ENCODE data around the gene PRPF40A. TPM values are rescaled to one million over a fixed set of nuclear protein-coding genes. Genes with fewer than 3 reads are reported as not detected.

PRPF40A gene
- total and polyA plus RNA-seq, 9 of the 15 experiments (the other 6 are each of a cell fraction or from before 2014, with no cell fraction given): 168 to 304 (median 264) TPM

GRCh38 chr2:152716805-152717227 is 445 bp downstream of the PRPF40A start (continued):
- TF ChIP-seq, protein P1, sequence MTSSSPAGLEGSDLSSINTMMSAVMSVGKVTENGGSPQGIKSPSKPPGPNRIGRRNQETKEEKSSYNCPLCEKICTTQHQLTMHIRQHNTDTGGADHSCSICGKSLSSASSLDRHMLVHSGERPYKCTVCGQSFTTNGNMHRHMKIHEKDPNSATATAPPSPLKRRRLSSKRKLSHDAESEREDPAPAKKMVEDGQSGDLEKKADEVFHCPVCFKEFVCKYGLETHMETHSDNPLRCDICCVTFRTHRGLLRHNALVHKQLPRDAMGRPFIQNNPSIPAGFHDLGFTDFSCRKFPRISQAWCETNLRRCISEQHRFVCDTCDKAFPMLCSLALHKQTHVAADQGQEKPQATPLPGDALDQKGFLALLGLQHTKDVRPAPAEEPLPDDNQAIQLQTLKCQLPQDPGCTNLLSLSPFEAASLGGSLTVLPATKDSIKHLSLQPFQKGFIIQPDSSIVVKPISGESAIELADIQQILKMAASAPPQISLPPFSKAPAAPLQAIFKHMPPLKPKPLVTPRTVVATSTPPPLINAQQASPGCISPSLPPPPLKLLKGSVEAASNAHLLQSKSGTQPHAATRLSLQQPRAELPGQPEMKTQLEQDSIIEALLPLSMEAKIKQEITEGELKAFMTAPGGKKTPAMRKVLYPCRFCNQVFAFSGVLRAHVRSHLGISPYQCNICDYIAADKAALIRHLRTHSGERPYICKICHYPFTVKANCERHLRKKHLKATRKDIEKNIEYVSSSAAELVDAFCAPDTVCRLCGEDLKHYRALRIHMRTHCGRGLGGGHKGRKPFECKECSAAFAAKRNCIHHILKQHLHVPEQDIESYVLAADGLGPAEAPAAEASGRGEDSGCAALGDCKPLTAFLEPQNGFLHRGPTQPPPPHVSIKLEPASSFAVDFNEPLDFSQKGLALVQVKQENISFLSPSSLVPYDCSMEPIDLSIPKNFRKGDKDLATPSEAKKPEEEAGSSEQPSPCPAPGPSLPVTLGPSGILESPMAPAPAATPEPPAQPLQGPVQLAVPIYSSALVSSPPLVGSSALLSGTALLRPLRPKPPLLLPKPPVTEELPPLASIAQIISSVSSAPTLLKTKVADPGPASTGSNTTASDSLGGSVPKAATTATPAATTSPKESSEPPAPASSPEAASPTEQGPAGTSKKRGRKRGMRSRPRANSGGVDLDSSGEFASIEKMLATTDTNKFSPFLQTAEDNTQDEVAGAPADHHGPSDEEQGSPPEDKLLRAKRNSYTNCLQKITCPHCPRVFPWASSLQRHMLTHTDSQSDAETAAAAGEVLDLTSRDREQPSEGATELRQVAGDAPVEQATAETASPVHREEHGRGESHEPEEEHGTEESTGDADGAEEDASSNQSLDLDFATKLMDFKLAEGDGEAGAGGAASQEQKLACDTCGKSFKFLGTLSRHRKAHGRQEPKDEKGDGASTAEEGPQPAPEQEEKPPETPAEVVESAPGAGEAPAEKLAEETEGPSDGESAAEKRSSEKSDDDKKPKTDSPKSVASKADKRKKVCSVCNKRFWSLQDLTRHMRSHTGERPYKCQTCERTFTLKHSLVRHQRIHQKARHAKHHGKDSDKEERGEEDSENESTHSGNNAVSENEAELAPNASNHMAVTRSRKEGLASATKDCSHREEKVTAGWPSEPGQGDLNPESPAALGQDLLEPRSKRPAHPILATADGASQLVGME (CRISPR knock-in tag; IDR thresholded peaks at IDR 0.05): no peak
- TF ChIP-seq ZNF408 (CRISPR knock-in tag; IDR thresholded peaks at IDR 0.05; ENCODE audit: low read depth) (no peak), LEF1 (IDR thresholded peaks at IDR 0.05) (0 out of 2 replicates have a peak, but pooled peaks have one; percentile 15), ZZZ3 (IDR thresholded peaks at IDR 0.05) (peak; percentile 80; the same call in 1 of the 2 replicates), SAP30 (IDR thresholded peaks at IDR 0.05; ENCODE audit: borderline replicate concordance, insufficient read depth, low read depth, low read length, poor library complexity, severe bottlenecking) (peak; percentile 80), HDGF (IDR thresholded peaks at IDR 0.05) (0 out of 2 replicates have a peak, but pooled peaks have one; percentile 38), ZKSCAN1 (IDR thresholded peaks at IDR 0.05; ENCODE audit: low read depth, low read length) (no peak), NONO (IDR thresholded peaks at IDR 0.05; ENCODE audit: low read depth in 2 of 2, low read length in 1 of 2) (no peak), FIP1L1 (IDR thresholded peaks at IDR 0.05; ENCODE audit: low read depth, low read length, poor library complexity, severe bottlenecking) (no peak), ZBTB17 (CRISPR knock-in tag; IDR thresholded peaks at IDR 0.05) (0 out of 2 replicates have a peak, but pooled peaks have one; percentile 14), MNT (conservative IDR thresholded peaks at IDR 0.05) (no peak)
- TF ChIP-seq, protein P2, sequence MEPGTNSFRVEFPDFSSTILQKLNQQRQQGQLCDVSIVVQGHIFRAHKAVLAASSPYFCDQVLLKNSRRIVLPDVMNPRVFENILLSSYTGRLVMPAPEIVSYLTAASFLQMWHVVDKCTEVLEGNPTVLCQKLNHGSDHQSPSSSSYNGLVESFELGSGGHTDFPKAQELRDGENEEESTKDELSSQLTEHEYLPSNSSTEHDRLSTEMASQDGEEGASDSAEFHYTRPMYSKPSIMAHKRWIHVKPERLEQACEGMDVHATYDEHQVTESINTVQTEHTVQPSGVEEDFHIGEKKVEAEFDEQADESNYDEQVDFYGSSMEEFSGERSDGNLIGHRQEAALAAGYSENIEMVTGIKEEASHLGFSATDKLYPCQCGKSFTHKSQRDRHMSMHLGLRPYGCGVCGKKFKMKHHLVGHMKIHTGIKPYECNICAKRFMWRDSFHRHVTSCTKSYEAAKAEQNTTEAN (CRISPR knock-in tag; IDR thresholded peaks at IDR 0.05): peak; percentile 37; the same call in 1 of the 2 replicates
- TF ChIP-seq, protein P3, sequence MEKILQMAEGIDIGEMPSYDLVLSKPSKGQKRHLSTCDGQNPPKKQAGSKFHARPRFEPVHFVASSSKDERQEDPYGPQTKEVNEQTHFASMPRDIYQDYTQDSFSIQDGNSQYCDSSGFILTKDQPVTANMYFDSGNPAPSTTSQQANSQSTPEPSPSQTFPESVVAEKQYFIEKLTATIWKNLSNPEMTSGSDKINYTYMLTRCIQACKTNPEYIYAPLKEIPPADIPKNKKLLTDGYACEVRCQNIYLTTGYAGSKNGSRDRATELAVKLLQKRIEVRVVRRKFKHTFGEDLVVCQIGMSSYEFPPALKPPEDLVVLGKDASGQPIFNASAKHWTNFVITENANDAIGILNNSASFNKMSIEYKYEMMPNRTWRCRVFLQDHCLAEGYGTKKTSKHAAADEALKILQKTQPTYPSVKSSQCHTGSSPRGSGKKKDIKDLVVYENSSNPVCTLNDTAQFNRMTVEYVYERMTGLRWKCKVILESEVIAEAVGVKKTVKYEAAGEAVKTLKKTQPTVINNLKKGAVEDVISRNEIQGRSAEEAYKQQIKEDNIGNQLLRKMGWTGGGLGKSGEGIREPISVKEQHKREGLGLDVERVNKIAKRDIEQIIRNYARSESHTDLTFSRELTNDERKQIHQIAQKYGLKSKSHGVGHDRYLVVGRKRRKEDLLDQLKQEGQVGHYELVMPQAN (IDR thresholded peaks at IDR 0.05; ENCODE audit: borderline replicate concordance): peak; percentile 93
- TF ChIP-seq, protein P4, sequence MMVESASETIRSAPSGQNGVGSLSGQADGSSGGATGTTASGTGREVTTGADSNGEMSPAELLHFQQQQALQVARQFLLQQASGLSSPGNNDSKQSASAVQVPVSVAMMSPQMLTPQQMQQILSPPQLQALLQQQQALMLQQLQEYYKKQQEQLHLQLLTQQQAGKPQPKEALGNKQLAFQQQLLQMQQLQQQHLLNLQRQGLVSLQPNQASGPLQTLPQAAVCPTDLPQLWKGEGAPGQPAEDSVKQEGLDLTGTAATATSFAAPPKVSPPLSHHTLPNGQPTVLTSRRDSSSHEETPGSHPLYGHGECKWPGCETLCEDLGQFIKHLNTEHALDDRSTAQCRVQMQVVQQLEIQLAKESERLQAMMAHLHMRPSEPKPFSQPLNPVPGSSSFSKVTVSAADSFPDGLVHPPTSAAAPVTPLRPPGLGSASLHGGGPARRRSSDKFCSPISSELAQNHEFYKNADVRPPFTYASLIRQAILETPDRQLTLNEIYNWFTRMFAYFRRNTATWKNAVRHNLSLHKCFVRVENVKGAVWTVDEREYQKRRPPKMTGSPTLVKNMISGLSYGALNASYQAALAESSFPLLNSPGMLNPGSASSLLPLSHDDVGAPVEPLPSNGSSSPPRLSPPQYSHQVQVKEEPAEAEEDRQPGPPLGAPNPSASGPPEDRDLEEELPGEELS (CRISPR knock-in tag; IDR thresholded peaks at IDR 0.05; ENCODE audit: borderline replicate concordance): 0 out of 2 replicates have a peak, but pooled peaks have one; percentile 70
